ENCODE data around the gene LUZP2.

The LUZP2 gene

DNA sequence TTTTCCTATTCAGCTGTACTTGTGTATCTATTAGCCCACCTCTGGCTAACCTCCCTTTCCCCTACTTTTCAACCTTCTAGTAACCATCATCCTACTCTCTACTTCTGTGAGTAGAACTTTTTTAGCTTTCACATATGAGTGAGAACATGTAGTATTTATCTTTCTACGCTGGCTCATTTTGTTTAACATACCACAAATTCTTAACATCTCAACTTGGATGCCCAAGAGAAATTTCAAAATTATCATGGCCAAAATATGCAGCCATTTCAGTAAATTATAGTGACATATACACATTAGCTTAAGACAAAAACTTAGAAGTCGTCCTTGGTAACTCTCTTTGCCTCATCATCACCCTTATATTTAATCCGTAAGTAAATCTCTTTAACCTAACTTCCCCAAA is 34.7 kb downstream of the LUZP2 start:
- in situ Hi-C loops (cut with MboI; ENCODE audit: low sequenced_read_pairs, unreplicated experiment) = no loop called here
- TF ChIP-seq, protein P1, sequence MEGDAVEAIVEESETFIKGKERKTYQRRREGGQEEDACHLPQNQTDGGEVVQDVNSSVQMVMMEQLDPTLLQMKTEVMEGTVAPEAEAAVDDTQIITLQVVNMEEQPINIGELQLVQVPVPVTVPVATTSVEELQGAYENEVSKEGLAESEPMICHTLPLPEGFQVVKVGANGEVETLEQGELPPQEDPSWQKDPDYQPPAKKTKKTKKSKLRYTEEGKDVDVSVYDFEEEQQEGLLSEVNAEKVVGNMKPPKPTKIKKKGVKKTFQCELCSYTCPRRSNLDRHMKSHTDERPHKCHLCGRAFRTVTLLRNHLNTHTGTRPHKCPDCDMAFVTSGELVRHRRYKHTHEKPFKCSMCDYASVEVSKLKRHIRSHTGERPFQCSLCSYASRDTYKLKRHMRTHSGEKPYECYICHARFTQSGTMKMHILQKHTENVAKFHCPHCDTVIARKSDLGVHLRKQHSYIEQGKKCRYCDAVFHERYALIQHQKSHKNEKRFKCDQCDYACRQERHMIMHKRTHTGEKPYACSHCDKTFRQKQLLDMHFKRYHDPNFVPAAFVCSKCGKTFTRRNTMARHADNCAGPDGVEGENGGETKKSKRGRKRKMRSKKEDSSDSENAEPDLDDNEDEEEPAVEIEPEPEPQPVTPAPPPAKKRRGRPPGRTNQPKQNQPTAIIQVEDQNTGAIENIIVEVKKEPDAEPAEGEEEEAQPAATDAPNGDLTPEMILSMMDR (IDR thresholded peaks at IDR 0.05; ENCODE audit: borderline replicate concordance, control extremely low read depth, extremely low read depth, insufficient read depth, missing control alignments) = no peak
- no peak for DNase-seq (ENCODE audit: low spot score)

DNA sequence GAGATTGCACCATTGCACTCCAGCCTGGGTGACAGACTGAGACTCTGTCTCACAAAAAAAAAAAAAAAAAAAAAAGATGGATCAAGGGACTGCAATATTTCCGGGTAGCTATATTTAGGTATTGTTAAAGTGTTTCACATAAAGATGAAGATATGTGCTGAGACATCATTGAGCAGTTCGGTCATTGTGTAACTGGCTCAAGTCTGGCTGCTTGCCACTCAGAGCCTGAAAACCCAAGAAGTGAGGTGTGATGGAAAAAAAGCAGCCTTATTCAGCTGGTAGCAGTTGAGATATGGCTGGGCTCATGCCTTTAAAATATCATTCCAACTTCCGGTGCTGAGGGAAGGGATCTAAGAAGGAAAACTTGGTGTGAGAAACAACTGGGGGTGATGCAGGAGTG is 46.9 kb downstream of the LUZP2 start:
- no peak for DNase-seq (ENCODE audit: low spot score)
- TF ChIP-seq, protein P1 (IDR thresholded peaks at IDR 0.05; ENCODE audit: borderline replicate concordance, control extremely low read depth, extremely low read depth, insufficient read depth, missing control alignments) = no peak
- in situ Hi-C loops (cut with MboI; ENCODE audit: low sequenced_read_pairs, unreplicated experiment) = no loop called here

DNA sequence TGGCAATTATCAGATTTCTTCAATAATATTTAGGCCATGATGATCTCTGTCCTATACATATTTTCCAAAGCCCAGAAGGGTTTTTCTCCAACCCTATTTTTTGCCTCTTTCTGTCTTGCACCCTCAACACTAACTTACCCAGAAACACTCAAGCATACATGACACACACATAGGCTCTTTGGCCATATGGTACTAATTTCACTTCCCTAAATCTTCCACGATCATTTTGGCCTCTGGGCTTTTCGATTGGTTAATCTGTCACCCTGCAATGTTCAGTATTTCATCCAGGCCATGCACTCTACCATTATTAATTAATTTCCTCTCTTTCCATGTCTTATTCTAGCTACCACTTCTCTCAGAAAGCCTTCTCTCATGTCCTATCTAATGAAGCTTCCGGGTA is 59.8 kb downstream of the LUZP2 start:
- TF ChIP-seq, protein P1 (IDR thresholded peaks at IDR 0.05; ENCODE audit: borderline replicate concordance, control extremely low read depth, extremely low read depth, insufficient read depth, missing control alignments) = no peak
- no peak for DNase-seq (ENCODE audit: low spot score)
- in situ Hi-C loops (cut with MboI; ENCODE audit: low sequenced_read_pairs, unreplicated experiment) = no loop called here

DNA sequence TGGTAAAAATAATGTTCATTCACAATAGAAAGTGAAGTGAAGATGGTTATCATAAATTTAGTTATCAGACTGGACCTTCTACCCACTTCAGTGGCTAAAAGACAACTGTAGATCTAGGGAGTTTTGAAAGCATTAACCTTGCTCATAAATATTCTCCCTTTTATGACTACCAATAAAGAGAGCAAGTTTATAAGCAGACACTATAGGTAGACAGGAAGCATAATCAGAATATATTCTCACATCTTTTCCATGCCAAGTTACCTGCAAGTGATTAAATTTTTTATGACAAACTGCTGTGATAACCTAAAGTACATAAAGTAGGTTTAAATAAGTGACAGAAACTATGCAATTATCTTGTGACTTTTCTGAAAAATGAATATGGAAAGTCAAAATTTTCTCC is 62.5 kb downstream of the LUZP2 start:
- in situ Hi-C loops (cut with MboI; ENCODE audit: low sequenced_read_pairs, unreplicated experiment) = no loop called here
- TF ChIP-seq, protein P1 (IDR thresholded peaks at IDR 0.05; ENCODE audit: borderline replicate concordance, control extremely low read depth, extremely low read depth, insufficient read depth, missing control alignments) = no peak
- no peak for DNase-seq (ENCODE audit: low spot score)

DNA sequence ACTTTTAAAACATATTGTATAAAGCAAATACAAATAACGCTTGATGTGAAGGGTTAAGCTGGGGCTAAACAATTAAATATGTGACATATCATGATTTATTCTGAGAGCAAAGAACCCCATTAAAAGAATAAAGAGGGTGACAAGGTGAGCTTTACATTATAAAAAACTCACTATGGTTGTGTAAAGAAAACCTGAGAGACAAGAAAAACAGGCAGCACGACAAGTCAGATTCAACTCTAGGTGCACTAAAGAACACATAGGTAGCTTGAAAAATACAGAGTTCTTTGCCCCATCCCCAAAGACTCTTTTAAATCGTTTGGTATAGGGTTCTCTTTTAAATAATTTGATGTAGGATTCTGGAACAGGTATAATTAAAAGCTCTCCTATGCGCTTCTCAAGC is 63.5 kb downstream of the LUZP2 start:
- TF ChIP-seq, protein P1 (IDR thresholded peaks at IDR 0.05; ENCODE audit: borderline replicate concordance, control extremely low read depth, extremely low read depth, insufficient read depth, missing control alignments) = no peak
- DNase-seq (ENCODE audit: low spot score) = no peak
- in situ Hi-C loops (cut with MboI; ENCODE audit: low sequenced_read_pairs, unreplicated experiment) = no loop called here

DNA sequence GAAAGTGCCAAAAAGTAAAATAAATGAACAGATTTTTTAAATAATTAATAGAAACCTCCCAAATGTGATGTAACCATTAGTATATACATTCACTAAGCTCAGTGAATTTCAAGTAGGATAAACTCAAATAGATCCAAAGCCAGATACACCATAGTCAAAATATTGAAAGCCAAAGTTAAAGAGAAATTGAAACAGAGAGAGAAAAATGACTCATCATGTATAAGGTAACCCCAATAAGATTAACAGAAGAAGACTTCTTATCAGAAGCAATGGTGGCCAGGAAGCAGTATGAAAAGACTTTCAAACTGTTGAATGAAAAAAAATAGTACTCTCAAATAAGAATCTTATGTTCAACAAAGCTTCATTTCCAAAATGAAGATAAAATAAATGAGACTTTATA is 70.5 kb downstream of the LUZP2 start:
- TF ChIP-seq, protein P1 (IDR thresholded peaks at IDR 0.05; ENCODE audit: borderline replicate concordance, control extremely low read depth, extremely low read depth, insufficient read depth, missing control alignments) = no peak
- in situ Hi-C loops (cut with MboI; ENCODE audit: low sequenced_read_pairs, unreplicated experiment) = no loop called here
- no peak for DNase-seq (ENCODE audit: low spot score)

DNA sequence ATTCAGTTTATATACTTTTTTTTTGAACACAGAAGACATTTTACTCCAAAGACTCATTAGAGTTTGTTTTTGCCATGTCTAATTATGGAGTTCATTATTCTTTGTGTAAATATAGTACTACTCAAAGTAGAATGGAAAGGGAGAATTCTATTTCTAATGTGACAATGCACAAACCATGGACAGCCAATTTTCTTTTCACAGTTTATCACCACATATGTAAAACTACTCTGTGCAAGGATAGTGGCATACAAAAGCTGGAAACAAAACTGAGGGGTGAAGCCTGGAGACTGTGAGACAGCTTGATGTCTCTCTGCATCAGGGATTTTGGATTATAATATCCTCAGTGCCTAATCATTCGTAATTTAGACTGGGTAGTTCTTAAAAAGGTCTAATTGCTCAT is 75.5 kb downstream of the LUZP2 start:
- in situ Hi-C loops (cut with MboI; ENCODE audit: low sequenced_read_pairs, unreplicated experiment) = no loop called here
- TF ChIP-seq, protein P1 (IDR thresholded peaks at IDR 0.05; ENCODE audit: borderline replicate concordance, control extremely low read depth, extremely low read depth, insufficient read depth, missing control alignments) = no peak
- DNase-seq (ENCODE audit: low spot score) = no peak

Measured in GM13976 (cell line).